ENCODE data around the gene KCNJ11. TPM values are rescaled to one million over a fixed set of nuclear protein-coding genes. Genes with fewer than 3 reads are reported as not detected.

The KCNJ11 gene
- total and polyA plus RNA-seq, 2 of the 8 experiments (the other 6 are each of a cell fraction or from before 2014, with no cell fraction given), result 3.8 to 6.3 TPM

DNA sequence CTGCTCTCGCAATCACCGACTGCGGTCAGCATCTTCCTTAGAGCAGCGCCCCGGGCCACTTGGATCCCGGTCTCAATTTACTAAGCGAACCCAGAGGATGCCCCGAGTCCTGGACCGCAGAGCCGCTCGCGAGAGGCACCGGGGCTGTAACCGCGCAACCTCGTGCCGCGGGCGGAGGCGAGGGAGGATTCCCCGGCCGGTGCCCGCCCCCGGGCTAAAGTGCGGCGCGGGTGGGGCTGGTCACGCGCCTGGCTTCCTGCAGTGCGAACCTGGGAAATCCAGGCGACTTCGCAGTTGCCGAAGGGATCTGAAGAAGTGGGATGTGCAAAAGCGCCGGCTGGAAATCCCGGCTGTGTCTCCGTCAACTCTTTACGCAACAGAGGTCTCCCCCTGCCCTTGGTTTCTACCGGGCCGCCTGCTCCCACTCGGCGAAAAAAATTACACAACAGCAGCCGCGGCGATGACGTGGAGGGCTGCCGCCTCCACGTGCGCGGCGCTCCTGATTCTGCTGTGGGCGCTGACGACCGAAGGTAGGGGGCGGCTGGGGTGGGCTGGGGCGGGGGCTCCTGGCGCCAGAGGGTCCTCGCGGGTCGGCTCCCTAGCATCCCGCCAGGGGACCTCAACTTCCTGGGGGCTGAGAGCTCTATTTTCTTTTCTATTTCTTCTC is 36.8 kb downstream of the KCNJ11 start, which contains the start of gene NCR3LG1 (continued):
- TF ChIP-seq TAF1 (IDR thresholded peaks at IDR 0.05; ENCODE audit: low read depth, low read length) (peak; percentile 36; the same call in 1 of the 2 replicates), CHD1 (IDR thresholded peaks at IDR 0.05; ENCODE audit: low read depth, low read length) (no peak), RNF2 (IDR thresholded peaks at IDR 0.05; ENCODE audit: borderline replicate concordance, low read depth, low read length, missing control alignments, poor library complexity, severe bottlenecking) (peak; percentile 45), EGR1 (IDR thresholded peaks at IDR 0.05; ENCODE audit: borderline replicate concordance, low read depth, low read length) (no peak), SP4 (IDR thresholded peaks at IDR 0.05; ENCODE audit: low read length) (no peak), CREB1 (IDR thresholded peaks at IDR 0.05) (0 out of 2 replicates have a peak, but pooled peaks have one; percentile 19), FOSL1 (IDR thresholded peaks at IDR 0.05; ENCODE audit: insufficient read depth, low read depth, low read length) (no peak), JUND (IDR thresholded peaks at IDR 0.05; ENCODE audit: low read length) (no peak), JUN (IDR thresholded peaks at IDR 0.05; ENCODE audit: low read depth, low read length) (no peak), RXRA (IDR thresholded peaks at IDR 0.05; ENCODE audit: insufficient read depth, low read depth, low read length) (no peak)
- TF ChIP-seq, protein P1, sequence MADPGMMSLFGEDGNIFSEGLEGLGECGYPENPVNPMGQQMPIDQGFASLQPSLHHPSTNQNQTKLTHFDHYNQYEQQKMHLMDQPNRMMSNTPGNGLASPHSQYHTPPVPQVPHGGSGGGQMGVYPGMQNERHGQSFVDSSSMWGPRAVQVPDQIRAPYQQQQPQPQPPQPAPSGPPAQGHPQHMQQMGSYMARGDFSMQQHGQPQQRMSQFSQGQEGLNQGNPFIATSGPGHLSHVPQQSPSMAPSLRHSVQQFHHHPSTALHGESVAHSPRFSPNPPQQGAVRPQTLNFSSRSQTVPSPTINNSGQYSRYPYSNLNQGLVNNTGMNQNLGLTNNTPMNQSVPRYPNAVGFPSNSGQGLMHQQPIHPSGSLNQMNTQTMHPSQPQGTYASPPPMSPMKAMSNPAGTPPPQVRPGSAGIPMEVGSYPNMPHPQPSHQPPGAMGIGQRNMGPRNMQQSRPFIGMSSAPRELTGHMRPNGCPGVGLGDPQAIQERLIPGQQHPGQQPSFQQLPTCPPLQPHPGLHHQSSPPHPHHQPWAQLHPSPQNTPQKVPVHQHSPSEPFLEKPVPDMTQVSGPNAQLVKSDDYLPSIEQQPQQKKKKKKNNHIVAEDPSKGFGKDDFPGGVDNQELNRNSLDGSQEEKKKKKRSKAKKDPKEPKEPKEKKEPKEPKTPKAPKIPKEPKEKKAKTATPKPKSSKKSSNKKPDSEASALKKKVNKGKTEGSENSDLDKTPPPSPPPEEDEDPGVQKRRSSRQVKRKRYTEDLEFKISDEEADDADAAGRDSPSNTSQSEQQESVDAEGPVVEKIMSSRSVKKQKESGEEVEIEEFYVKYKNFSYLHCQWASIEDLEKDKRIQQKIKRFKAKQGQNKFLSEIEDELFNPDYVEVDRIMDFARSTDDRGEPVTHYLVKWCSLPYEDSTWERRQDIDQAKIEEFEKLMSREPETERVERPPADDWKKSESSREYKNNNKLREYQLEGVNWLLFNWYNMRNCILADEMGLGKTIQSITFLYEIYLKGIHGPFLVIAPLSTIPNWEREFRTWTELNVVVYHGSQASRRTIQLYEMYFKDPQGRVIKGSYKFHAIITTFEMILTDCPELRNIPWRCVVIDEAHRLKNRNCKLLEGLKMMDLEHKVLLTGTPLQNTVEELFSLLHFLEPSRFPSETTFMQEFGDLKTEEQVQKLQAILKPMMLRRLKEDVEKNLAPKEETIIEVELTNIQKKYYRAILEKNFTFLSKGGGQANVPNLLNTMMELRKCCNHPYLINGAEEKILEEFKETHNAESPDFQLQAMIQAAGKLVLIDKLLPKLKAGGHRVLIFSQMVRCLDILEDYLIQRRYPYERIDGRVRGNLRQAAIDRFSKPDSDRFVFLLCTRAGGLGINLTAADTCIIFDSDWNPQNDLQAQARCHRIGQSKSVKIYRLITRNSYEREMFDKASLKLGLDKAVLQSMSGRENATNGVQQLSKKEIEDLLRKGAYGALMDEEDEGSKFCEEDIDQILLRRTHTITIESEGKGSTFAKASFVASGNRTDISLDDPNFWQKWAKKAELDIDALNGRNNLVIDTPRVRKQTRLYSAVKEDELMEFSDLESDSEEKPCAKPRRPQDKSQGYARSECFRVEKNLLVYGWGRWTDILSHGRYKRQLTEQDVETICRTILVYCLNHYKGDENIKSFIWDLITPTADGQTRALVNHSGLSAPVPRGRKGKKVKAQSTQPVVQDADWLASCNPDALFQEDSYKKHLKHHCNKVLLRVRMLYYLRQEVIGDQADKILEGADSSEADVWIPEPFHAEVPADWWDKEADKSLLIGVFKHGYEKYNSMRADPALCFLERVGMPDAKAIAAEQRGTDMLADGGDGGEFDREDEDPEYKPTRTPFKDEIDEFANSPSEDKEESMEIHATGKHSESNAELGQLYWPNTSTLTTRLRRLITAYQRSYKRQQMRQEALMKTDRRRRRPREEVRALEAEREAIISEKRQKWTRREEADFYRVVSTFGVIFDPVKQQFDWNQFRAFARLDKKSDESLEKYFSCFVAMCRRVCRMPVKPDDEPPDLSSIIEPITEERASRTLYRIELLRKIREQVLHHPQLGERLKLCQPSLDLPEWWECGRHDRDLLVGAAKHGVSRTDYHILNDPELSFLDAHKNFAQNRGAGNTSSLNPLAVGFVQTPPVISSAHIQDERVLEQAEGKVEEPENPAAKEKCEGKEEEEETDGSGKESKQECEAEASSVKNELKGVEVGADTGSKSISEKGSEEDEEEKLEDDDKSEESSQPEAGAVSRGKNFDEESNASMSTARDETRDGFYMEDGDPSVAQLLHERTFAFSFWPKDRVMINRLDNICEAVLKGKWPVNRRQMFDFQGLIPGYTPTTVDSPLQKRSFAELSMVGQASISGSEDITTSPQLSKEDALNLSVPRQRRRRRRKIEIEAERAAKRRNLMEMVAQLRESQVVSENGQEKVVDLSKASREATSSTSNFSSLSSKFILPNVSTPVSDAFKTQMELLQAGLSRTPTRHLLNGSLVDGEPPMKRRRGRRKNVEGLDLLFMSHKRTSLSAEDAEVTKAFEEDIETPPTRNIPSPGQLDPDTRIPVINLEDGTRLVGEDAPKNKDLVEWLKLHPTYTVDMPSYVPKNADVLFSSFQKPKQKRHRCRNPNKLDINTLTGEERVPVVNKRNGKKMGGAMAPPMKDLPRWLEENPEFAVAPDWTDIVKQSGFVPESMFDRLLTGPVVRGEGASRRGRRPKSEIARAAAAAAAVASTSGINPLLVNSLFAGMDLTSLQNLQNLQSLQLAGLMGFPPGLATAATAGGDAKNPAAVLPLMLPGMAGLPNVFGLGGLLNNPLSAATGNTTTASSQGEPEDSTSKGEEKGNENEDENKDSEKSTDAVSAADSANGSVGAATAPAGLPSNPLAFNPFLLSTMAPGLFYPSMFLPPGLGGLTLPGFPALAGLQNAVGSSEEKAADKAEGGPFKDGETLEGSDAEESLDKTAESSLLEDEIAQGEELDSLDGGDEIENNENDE (IDR thresholded peaks at IDR 0.05; ENCODE audit: insufficient replicate concordance, low read length), result no peak
